ENCODE results near the gene LOXL3. TPM values are rescaled to one million over a fixed set of nuclear protein-coding genes. Genes with fewer than 3 reads are reported as not detected.

Gene LOXL3
- total RNA-seq, 1 experiment from 2014 or later, result 4.1 TPM

- intact Hi-C loops (cut with micrococcal nuclease), result no loop called here
- BruUV-seq (replicated peaks), result no TSS peak
- CTCF ChIA-PET, result no interaction called here
- no peak overlapping the region for H3K4me3 ChIP-seq (replicated peaks in 1 of 2; ENCODE audit: low read depth in 1 of 2, low read length in 2 of 2)
- no peaks in the 10 kb centered on the region for H3K36me3 ChIP-seq (ENCODE audit: control insufficient read depth in 1 of 2, insufficient read depth in 2 of 2, low read length in 2 of 2)
- H3K9me3 ChIP-seq (ENCODE audit: control insufficient read depth in 1 of 2, insufficient read depth in 1 of 2, low read depth in 1 of 2, low read length in 2 of 2), result no peaks in the 10 kb centered on the region
- no peak overlapping the region for H2AFZ ChIP-seq (ENCODE audit: low read depth, low read length, poor library complexity, severe bottlenecking)
- H3K27me3 ChIP-seq (ENCODE audit: insufficient read depth, low read length), result no peaks in the 10 kb centered on the region
- no peaks in the 10 kb centered on the region for H4K20me1 ChIP-seq (ENCODE audit: insufficient read depth)
- no peaks in the 10 kb centered on the region for H3K9me2 ChIP-seq (ENCODE audit: insufficient read depth)
- H3K4me2 ChIP-seq (ENCODE audit: low read length), result no peak overlapping the region
- ATAC-seq (no peak), DNase-seq (ENCODE audit: low read depth, low spot score) (no peak)
- RAD21 ChIA-PET (ENCODE audit: low non-redundant PET in 1 of 2, low total read pairs in 2 of 2, uncharacterized antibody in 2 of 2, unreplicated experiment in 2 of 2), result no interaction called here
- H3K27ac ChIP-seq (ENCODE audit: low read depth, low read length), result no peak overlapping the region
- H3K79me2 ChIP-seq (ENCODE audit: insufficient read depth, low read length), result no peaks in the 10 kb centered on the region
- no peaks in the 10 kb centered on the region for H3K4me1 ChIP-seq (ENCODE audit: control insufficient read depth in 1 of 2, insufficient read depth in 2 of 2, low read length in 2 of 2)
- no peak for TF ChIP-seq JUND (IDR thresholded peaks at IDR 0.05)
- no peak for TF ChIP-seq CTCF (IDR thresholded peaks at IDR 0.05 in 2 of 3, conservative IDR thresholded peaks at IDR 0.05 in 1 of 3; ENCODE audit: borderline replicate concordance in 1 of 3, insufficient read depth in 1 of 3, low read depth in 2 of 3, low read length in 2 of 3)
- TF ChIP-seq FOSL1 (IDR thresholded peaks at IDR 0.05; ENCODE audit: low read depth), result no peak
- no peak for TF ChIP-seq SIN3A (IDR thresholded peaks at IDR 0.05; ENCODE audit: low read depth)
- no peak for TF ChIP-seq EGR1 (IDR thresholded peaks at IDR 0.05; ENCODE audit: low read depth)
- TF ChIP-seq MAX (IDR thresholded peaks at IDR 0.05), result no peak
- no peak for TF ChIP-seq ELF1 (IDR thresholded peaks at IDR 0.05; ENCODE audit: borderline replicate concordance, low read depth)
- no peak for TF ChIP-seq YY1 (IDR thresholded peaks at IDR 0.05; ENCODE audit: extremely low read depth, insufficient replicate concordance, low read depth, low read length)
- TF ChIP-seq CBX3 (IDR thresholded peaks at IDR 0.05; ENCODE audit: low read depth), result no peak
- TF ChIP-seq ZFX (IDR thresholded peaks at IDR 0.05), result no peak
- TF ChIP-seq RAD21 (IDR thresholded peaks at IDR 0.05; ENCODE audit: low read depth), result no peak
- no peak for TF ChIP-seq TCF7L2 (IDR thresholded peaks at IDR 0.05; ENCODE audit: borderline replicate concordance, extremely low read depth, insufficient read depth, insufficient read length)
- no peak for TF ChIP-seq EZH2phosphoT487 (IDR thresholded peaks at IDR 0.05; ENCODE audit: borderline replicate concordance)
- no peak for TF ChIP-seq SRF (IDR thresholded peaks at IDR 0.05; ENCODE audit: low read depth)
- TF ChIP-seq POLR2A (IDR thresholded peaks at IDR 0.05; ENCODE audit: borderline replicate concordance, extremely low read depth, insufficient read depth, insufficient read length), result no peak
- TF ChIP-seq, protein P1, sequence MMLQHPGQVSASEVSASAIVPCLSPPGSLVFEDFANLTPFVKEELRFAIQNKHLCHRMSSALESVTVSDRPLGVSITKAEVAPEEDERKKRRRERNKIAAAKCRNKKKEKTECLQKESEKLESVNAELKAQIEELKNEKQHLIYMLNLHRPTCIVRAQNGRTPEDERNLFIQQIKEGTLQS (IDR thresholded peaks at IDR 0.05), result no peak
- TF ChIP-seq ZNF274 (IDR thresholded peaks at IDR 0.05; ENCODE audit: low read depth, low read length), result no peak
- no peak overlapping the region for H3K9ac ChIP-seq (ENCODE audit: low read length)
- POLR2A ChIA-PET, result no interaction called here
Observed at GRCh38 chr2:74596584-74596983, 42.8 kb upstream of the LOXL3 start.
